OCI-LY1 (cell line): Measurements from ENCODE around the gene FOSB.
A peak's percentile ranks its signal among the peaks of the same experiment; 100 is the strongest.

Source experiments
- CTCF ChIP-seq: fragments of 200-600 bp; sonication (generic), shearing (Covaris generic); IDR thresholded peaks from 2 replicates; pipeline ENCODE4 v1.5.1; 2017; ENCODE audit warnings: mild to moderate bottlenecking, antibody characterized with exemption, low read length, moderate library complexity, mixed read lengths
- EZH2 ChIP-seq: fragments of 200-600 bp; sonication (generic), shearing (Covaris generic); IDR thresholded peaks from 2 replicates; pipeline ENCODE4 v1.8.0; 2017; ENCODE audit warnings: borderline replicate concordance, mixed run types, mild to moderate bottlenecking, antibody characterized with exemption, low read length, moderate library complexity, mixed read lengths

- TF ChIP-seq CTCF = peak; percentile 73
- TF ChIP-seq EZH2 = no peak
These were observed 38.6 kb downstream of the FOSB start for GRCh38 chr19:45506246-45506988.
